ENCODE measurements around the gene CABCOCO1. TPM values are rescaled to one million over a fixed set of nuclear protein-coding genes. Genes with fewer than 3 reads are reported as not detected.

CABCOCO1 gene
- total RNA-seq, 4 donors from 2014 or later, result 0.65 TPM; not detected in 3

GRCh38 chr10:61632057-61632670, 30.6 kb upstream of the CABCOCO1 start:
- TF ChIP-seq CTCF (IDR thresholded peaks at IDR 0.05), result no peak
- DNase-seq (ENCODE audit: low spot score) (no peak), ATAC-seq (ENCODE audit: low FRiP score) (no peak)

GRCh38 chr10:61633665-61634064, 29.1 kb upstream of the CABCOCO1 start:
- ATAC-seq (ENCODE audit: low FRiP score) (no peak), DNase-seq (ENCODE audit: low spot score) (no peak)
- TF ChIP-seq CTCF (IDR thresholded peaks at IDR 0.05), result no peak

GRCh38 chr10:61634746-61635145, 28.0 kb upstream of the CABCOCO1 start:
- no peak for TF ChIP-seq CTCF (IDR thresholded peaks at IDR 0.05)
- no peak for DNase-seq (ENCODE audit: low spot score)
- ATAC-seq (ENCODE audit: low FRiP score), result no peak

- no peak for TF ChIP-seq CTCF (IDR thresholded peaks at IDR 0.05)
- no peak for DNase-seq (ENCODE audit: low spot score)
- ATAC-seq (ENCODE audit: low FRiP score), result no peak
These were observed 27.3 kb upstream of the CABCOCO1 start for GRCh38 chr10:61635471-61635870.

GRCh38 chr10:61635932-61636331, 26.8 kb upstream of the CABCOCO1 start:
- no peak for TF ChIP-seq CTCF (IDR thresholded peaks at IDR 0.05)
- DNase-seq (ENCODE audit: low spot score) (no peak), ATAC-seq (ENCODE audit: low FRiP score) (peak; percentile 65)

GRCh38 chr10:61639952-61640351, 22.8 kb upstream of the CABCOCO1 start:
- TF ChIP-seq CTCF (IDR thresholded peaks at IDR 0.05), result no peak
- DNase-seq (ENCODE audit: low spot score) (no peak), ATAC-seq (ENCODE audit: low FRiP score) (no peak)

GRCh38 chr10:61640856-61641255, 21.9 kb upstream of the CABCOCO1 start:
- no peak for TF ChIP-seq CTCF (IDR thresholded peaks at IDR 0.05)
- DNase-seq (ENCODE audit: low spot score), result no peak
- ATAC-seq (ENCODE audit: low FRiP score), result no peak

Measured in omental fat pad (tissue), 4 donors.